Testis (tissue), 2 donors: ENCODE results near the gene IPO9.

Experiments used
- POLR2A ChIP-seq: fragments of 450-650 bp; IDR thresholded peaks from one replicate; pipeline ENCODE4 v1.6.1; 2017; ENCODE audit warnings: antibody characterized with exemption, mild to moderate bottlenecking, moderate library complexity
- TF ChIP-seq, protein P1 (sequence below), 3 experiments: fragments of 450-650 bp in 2 of 3; fragments of 200-600 bp in 1 of 3; sonication (generic) in 1 of 3; IDR thresholded peaks; one replicate each; pipeline ENCODE4 v1.5.1; 2016 to 2019; ENCODE audit warnings: antibody characterized with exemption in 3 of 3, mild to moderate bottlenecking in 2 of 3, moderate library complexity in 1 of 3

DNA sequence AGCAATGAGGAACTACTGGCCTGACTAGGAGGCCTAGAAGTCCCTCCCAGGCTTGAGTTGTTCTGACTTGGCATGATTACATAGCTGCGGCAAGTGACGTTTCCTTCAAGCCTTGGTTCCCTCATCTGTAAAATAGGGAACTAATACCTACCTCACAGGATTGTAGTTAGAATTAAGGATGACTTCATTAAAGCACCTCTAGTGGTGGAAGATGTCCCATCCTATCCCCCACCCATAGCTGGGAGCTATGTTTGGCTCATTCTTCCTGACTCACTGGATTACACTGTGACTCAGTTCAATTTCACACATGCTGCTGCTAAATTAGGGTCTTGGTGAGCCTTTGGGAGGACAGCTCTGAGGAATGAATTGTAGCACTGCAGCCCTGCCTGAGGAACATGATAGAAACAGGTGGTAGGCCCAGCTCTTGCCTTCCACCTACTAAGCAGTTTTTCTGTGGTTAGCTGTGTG is 53.7 kb downstream of the IPO9 start:
- no peak for TF ChIP-seq POLR2A
- TF ChIP-seq, protein P1, sequence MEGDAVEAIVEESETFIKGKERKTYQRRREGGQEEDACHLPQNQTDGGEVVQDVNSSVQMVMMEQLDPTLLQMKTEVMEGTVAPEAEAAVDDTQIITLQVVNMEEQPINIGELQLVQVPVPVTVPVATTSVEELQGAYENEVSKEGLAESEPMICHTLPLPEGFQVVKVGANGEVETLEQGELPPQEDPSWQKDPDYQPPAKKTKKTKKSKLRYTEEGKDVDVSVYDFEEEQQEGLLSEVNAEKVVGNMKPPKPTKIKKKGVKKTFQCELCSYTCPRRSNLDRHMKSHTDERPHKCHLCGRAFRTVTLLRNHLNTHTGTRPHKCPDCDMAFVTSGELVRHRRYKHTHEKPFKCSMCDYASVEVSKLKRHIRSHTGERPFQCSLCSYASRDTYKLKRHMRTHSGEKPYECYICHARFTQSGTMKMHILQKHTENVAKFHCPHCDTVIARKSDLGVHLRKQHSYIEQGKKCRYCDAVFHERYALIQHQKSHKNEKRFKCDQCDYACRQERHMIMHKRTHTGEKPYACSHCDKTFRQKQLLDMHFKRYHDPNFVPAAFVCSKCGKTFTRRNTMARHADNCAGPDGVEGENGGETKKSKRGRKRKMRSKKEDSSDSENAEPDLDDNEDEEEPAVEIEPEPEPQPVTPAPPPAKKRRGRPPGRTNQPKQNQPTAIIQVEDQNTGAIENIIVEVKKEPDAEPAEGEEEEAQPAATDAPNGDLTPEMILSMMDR (IDR thresholded peaks at IDR 0.05), result no peak
